ENCODE measurements around the gene NAALADL1. TPM values are rescaled to one million over a fixed set of nuclear protein-coding genes. Genes with fewer than 3 reads are reported as not detected.

NAALADL1 gene
- total and polyA plus RNA-seq, 7 donors: 8.8 to 73.1 (median 29.9) TPM

DNA sequence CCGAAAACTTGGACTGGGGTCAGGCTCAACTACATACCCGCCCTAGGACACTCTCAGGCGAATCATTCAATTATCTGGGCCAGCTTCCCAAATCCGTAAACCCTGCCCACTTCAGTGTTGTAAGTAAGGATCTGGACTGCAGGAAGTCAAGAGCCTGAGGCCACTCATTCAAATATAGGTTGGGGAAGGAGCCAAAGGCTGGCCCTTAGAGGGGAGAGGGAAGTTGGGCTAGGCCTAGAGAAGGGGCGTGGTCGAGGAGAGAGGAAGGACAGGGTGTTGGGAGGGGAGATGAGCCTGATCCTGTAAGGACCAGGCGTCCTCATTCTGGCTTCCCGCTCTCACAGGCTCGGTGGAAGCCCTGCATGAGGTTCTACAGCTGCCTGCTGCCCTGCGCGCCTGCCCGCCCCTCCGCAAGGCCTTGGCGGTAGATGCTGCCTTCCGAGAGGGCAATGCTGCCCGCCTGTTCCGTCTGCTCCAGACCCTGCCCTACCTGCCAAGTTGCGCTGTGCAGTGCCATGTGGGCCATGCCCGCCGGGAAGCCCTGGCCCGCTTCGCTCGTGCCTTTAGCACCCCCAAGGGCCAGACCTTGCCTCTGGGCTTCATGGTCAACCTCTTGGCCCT, 14.4 kb downstream of the NAALADL1 start:
- no peaks in the 10 kb centered on the region for H3K9me3 ChIP-seq
- H3K4me1 ChIP-seq: peaks cover 0 to 43% (median 31%) of the 10 kb centered on the region in 4 donors
- TF ChIP-seq, protein P1, sequence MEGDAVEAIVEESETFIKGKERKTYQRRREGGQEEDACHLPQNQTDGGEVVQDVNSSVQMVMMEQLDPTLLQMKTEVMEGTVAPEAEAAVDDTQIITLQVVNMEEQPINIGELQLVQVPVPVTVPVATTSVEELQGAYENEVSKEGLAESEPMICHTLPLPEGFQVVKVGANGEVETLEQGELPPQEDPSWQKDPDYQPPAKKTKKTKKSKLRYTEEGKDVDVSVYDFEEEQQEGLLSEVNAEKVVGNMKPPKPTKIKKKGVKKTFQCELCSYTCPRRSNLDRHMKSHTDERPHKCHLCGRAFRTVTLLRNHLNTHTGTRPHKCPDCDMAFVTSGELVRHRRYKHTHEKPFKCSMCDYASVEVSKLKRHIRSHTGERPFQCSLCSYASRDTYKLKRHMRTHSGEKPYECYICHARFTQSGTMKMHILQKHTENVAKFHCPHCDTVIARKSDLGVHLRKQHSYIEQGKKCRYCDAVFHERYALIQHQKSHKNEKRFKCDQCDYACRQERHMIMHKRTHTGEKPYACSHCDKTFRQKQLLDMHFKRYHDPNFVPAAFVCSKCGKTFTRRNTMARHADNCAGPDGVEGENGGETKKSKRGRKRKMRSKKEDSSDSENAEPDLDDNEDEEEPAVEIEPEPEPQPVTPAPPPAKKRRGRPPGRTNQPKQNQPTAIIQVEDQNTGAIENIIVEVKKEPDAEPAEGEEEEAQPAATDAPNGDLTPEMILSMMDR (IDR thresholded peaks at IDR 0.05): no peak
- TF ChIP-seq POLR2A (IDR thresholded peaks at IDR 0.05) (no peak), EP300 (IDR thresholded peaks at IDR 0.05) (no peak), POLR2AphosphoS5 (IDR thresholded peaks at IDR 0.05) (no peak)
- no peak overlapping the region for H3K27ac ChIP-seq
- peaks cover 0 to 29% (median 6%) of the 10 kb centered on the region in 4 donors for H3K36me3 ChIP-seq
- intact Hi-C loops (cut with DNase I): no loop called here
- 88 to 90% methylated on average over 23 of the region's 23 CpGs for WGBS, 2 donors
- H3K27me3 ChIP-seq: no peaks in the 10 kb centered on the region
- DNase-seq: peak; percentile 74
- no peak overlapping the region for H3K4me3 ChIP-seq

DNA sequence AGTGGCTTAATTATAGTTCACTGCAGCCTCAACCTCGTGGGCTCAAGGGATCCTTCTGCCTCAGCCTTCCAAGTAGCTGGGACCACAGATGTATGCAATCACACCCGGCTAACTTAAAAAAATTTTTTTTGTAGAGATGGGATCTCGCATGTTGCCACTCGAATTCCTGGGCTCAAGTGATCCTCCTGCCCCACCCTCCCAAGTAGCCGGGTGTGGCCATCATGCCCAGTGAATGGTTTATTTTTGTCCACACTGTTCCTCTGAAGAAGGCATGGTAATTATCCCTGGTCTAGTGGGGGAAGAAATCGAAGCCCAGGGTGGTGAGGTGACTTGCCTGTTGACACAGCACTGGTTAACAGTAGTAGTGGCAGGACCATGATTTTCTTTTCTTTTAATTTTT, 15.5 kb downstream of the NAALADL1 start:
- 62 to 83% methylated on average over 6 of the region's 6 CpGs for WGBS, 2 donors
- Histone ChIP-seq H3K36me3 (peaks cover 3 to 40% (median 9%) of the 10 kb centered on the region in 4 donors), H3K27me3 (no peaks in the 10 kb centered on the region), H3K27ac (no peak overlapping the region), H3K9me3 (no peaks in the 10 kb centered on the region), H3K4me3 (no peak overlapping the region), H3K4me1 (peaks cover 0 to 38% (median 26%) of the 10 kb centered on the region in 4 donors)
- intact Hi-C loops (cut with DNase I): no loop called here
- TF ChIP-seq, protein P1 (IDR thresholded peaks at IDR 0.05): no peak
- TF ChIP-seq EP300 (IDR thresholded peaks at IDR 0.05) (no peak), POLR2AphosphoS5 (IDR thresholded peaks at IDR 0.05) (no peak), POLR2A (IDR thresholded peaks at IDR 0.05) (no peak)
- no peak for DNase-seq

DNA sequence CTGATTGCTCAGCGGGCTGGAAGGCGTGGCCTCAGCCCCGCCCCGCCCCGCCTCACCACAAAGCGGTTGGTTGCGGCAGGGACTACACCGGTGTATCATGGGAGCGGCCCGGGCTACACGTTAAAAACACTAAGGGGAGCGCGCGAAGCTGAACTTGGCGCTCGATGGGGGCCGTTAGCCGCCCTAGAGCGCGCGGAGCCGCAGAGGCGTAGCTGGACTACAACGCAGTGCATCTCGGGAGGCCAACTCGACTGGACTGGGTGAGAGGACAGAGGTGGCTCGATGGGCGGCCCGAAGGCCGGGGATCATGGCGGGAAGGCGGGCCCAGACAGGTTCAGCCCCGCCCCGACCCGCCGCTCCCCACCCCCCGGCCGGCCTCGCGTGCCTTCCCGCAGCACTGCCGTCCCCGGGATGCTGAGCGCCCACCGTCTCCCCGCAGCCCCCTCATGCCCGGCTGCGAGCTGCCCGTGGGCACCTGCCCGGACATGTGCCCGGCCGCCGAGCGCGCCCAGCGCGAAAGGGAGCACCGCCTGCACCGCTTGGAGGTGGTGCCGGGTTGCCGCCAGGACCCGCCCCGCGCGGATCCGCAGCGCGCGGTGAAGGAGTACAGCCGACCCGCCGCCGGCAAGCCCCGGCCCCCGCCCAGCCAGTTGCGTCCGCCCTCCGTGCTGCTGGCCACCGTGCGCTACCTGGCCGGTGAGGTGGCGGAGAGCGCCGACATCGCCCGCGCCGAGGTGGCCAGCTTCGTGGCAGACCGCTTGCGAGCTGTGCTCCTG, 17.3 kb downstream of the NAALADL1 start, which contains the start of gene SAC3D1:
Gene SAC3D1 (plus strand): TSS at position 364 of the 776 bp plus-strand sequence. CDS start 83 bp downstream, at position 447.
- peaks cover 0 to 22% (median 17%) of the 10 kb centered on the region in 4 donors for H3K4me1 ChIP-seq

DNA sequence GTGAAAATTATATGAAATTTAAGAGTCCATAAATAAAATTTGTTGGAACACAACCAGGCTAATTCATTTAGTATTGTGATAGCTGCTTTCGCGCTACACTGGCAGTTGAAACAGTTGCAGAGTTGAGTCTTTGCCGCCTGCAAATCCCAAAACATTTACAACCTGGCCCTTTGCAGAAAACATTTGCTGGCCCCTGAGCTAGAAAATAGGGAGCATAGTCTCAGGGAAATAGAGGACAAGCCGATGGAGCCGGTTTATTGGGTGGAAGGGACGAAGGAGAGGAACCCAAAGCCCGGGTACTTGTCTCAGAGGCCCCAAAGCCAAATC, 17.9 kb downstream of the NAALADL1 start:
- Histone ChIP-seq H3K4me3 (peak overlapping the region; percentile 50 to 76 (median 65)), H3K9me3 (no peaks in the 10 kb centered on the region), H3K27me3 (no peaks in the 10 kb centered on the region), H3K27ac (peak overlapping the region; percentile 83 to 93 (median 91)), H3K4me1 (peaks cover 0 to 20% (median 17%) of the 10 kb centered on the region in 4 donors), H3K36me3 (peaks cover 13 to 58% (median 23%) of the 10 kb centered on the region in 4 donors)
- 4 to 20% methylated on average over 7 of the region's 7 CpGs for WGBS, 2 donors
- intact Hi-C loops (cut with DNase I): loop anchor here (1.0 kb wide), 1 partner anchor 13 kb away; the partner anchor contains the start of gene SNX15
- no peak for DNase-seq
- TF ChIP-seq POLR2A (IDR thresholded peaks at IDR 0.05): no peak

More for the DNA sequence above, 17.3 kb downstream of the NAALADL1 start, which contains the start of gene SAC3D1:
- TF ChIP-seq POLR2AphosphoS5 (IDR thresholded peaks at IDR 0.05) (peak; percentile 52 to 81 (median 66)), EP300 (IDR thresholded peaks at IDR 0.05) (no peak), POLR2A (IDR thresholded peaks at IDR 0.05) (no peak)
- TF ChIP-seq, protein P1 (IDR thresholded peaks at IDR 0.05): no peak
- WGBS, 2 donors: 0 to 1% methylated on average over 91 of the region's 91 CpGs
- Histone ChIP-seq H3K9me3 (no peaks in the 10 kb centered on the region), H3K4me3 (peak within 1 kb of the TSS; percentile 50 to 76 (median 65)), H3K36me3 (peaks cover 9 to 58% (median 18%) of the 10 kb centered on the region in 4 donors), H3K27me3 (no peaks in the 10 kb centered on the region), H3K27ac (peak within 1 kb of the TSS; percentile 83 to 93 (median 91))
- peak; percentile 94 for DNase-seq
- intact Hi-C loops (cut with DNase I): loop anchor here (1.0 kb wide), 1 partner anchor 14 kb away; the partner anchor contains the start of gene SNX15

DNA sequence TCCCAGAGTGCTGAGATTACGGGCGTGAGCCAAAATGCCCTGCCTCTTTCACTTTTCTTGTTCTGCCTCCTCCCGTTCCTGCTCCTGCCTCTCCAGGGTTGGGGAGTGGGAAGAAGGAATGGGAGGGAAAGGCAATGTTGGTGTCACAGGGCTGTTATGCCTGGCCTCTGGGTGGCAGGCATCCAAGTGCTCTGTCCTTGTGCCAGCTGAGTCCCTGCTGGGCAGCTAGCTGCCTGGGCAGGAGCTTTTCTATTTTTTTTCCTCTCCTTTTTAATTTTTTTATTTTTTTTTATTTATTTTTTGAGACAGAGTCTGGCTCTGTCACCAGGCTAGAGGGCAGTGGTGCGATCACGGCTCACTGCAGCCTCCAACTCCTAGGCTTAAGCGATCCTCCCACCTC, 21.4 kb downstream of the NAALADL1 start:
- Histone ChIP-seq H3K36me3 (peaks cover 34 to 79% (median 48%) of the 10 kb centered on the region in 4 donors), H3K4me3 (no peak overlapping the region), H3K27me3 (no peaks in the 10 kb centered on the region), H3K27ac (no peak overlapping the region), H3K9me3 (no peaks in the 10 kb centered on the region), H3K4me1 (peaks cover 0 to 12% (median 10%) of the 10 kb centered on the region in 4 donors)
- no peak for DNase-seq
- 61 to 85% methylated on average over 6 of the region's 6 CpGs for WGBS, 2 donors
- TF ChIP-seq EP300 (IDR thresholded peaks at IDR 0.05): no peak
- intact Hi-C loops (cut with DNase I): no loop called here

All from sigmoid colon (tissue), 7 donors.